ENCODE measurements around the gene CAMK1D.
"Not testable (repeated sequence)": the region's sequence is repeated elsewhere in the genome, so short reads cannot be mapped to it uniquely, and the experiment has no call there.

DNA sequence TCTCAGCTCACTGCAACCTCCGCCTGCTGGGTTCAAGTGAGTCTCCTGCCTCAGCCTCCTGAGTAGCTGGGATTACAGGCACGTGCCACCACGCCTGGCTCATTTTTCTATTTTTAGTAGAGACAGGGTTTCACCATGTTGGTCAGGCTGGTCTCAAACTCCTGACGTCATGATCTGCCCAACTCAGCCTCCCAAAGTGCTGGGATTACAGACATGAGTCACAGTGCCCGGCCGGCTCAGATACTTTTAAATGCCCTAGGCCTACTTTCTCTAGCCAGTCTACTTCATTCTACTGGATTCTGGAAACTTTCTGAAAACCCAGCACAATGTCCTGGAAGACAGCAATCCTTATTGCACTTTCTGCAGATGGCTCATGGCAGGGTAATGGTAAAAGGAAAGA, 516.2 kb downstream of the CAMK1D start:
- TF ChIP-seq, protein P1, sequence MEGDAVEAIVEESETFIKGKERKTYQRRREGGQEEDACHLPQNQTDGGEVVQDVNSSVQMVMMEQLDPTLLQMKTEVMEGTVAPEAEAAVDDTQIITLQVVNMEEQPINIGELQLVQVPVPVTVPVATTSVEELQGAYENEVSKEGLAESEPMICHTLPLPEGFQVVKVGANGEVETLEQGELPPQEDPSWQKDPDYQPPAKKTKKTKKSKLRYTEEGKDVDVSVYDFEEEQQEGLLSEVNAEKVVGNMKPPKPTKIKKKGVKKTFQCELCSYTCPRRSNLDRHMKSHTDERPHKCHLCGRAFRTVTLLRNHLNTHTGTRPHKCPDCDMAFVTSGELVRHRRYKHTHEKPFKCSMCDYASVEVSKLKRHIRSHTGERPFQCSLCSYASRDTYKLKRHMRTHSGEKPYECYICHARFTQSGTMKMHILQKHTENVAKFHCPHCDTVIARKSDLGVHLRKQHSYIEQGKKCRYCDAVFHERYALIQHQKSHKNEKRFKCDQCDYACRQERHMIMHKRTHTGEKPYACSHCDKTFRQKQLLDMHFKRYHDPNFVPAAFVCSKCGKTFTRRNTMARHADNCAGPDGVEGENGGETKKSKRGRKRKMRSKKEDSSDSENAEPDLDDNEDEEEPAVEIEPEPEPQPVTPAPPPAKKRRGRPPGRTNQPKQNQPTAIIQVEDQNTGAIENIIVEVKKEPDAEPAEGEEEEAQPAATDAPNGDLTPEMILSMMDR (IDR thresholded peaks at IDR 0.05; ENCODE audit: borderline replicate concordance, extremely low read depth, low read length, poor library complexity, severe bottlenecking): not testable (repeated sequence)
- TF ChIP-seq EZH2 (IDR thresholded peaks at IDR 0.05; ENCODE audit: borderline replicate concordance, low read depth, low read length, severe bottlenecking): not testable (repeated sequence)

Measured in DND-41 (cell line).